Esophagus (tissue), 2 donors: ENCODE results near the gene TMTC2. TPM values are rescaled to one million over a fixed set of nuclear protein-coding genes. Genes with fewer than 3 reads are reported as not detected.

Source experiments
- H3K27ac ChIP-seq, 2 donors: one replicate each; pipeline ENCODE4 v1.5.1; 2013; ENCODE audit warnings: low read depth in 2 of 2, mild to moderate bottlenecking in 2 of 2, inconsistent platforms in 1 of 2, low read length in 1 of 2, moderate library complexity in 1 of 2
- H3K27me3 ChIP-seq, 2 donors: one replicate each; pipeline ENCODE4 v1.6.1; 2013; ENCODE audit warnings: low read length in 2 of 2, control low read depth in 1 of 2, mild to moderate bottlenecking in 1 of 2; ENCODE audit not compliant: insufficient read depth in 2 of 2, control insufficient read depth in 1 of 2
- H3K36me3 ChIP-seq, 2 donors: one replicate each; pipeline ENCODE4 v1.6.1; 2013; ENCODE audit warnings: low read length in 1 of 2; ENCODE audit not compliant: control insufficient read depth in 2 of 2, insufficient read depth in 2 of 2
- H3K4me1 ChIP-seq, 2 donors: one replicate each; pipeline ENCODE4 v1.6.1; 2013; ENCODE audit warnings: low read length in 1 of 2; ENCODE audit not compliant: control insufficient read depth in 2 of 2, insufficient read depth in 2 of 2
- H3K4me3 ChIP-seq, 2 donors: one replicate each; pipeline ENCODE4 v1.5.1; 2013; ENCODE audit warnings: low read length in 2 of 2, mild to moderate bottlenecking in 2 of 2, low read depth in 1 of 2, moderate library complexity in 1 of 2
- H3K9me3 ChIP-seq, 2 donors: one replicate each; pipeline ENCODE4 v1.6.1; 2013; ENCODE audit warnings: mild to moderate bottlenecking in 2 of 2, low read depth in 1 of 2, low read length in 1 of 2, moderate library complexity in 1 of 2; ENCODE audit not compliant: control insufficient read depth in 2 of 2, insufficient read depth in 1 of 2
- WGBS, 2 donors: extraction: QIAGEN DNeasy Blood & Tissue Kit; methylation state at CpG; one replicate each; pipeline ENCODE4 v1.1.7; 2013; 5-methylcytosine and 5-hydroxymethylcytosine counted together
- polyA plus RNA-seq, 2 donors: library from polyadenylated mRNA; stranded (reverse); fragments of 200-250 nt; gene quantifications; one replicate each; pipeline ENCODE4 v1.2.3, GENCODE V29; 2013
- donor health status: healthy with polysubstance abuse.
- donor health status: Bipolar disorder and iron deficiency.

The TMTC2 gene
- 10 to 100 TPM in 1 of 2 donors, 1 to 10 TPM in 1; 7.4 to 10.5 TPM for polyA plus RNA-seq

- Histone ChIP-seq H3K27me3 (no peaks in the 10 kb centered on the region), H3K36me3 (no peaks in the 10 kb centered on the region), H3K27ac (peak within 1 kb of the TSS; percentile 96 to 99), H3K4me3 (peak within 1 kb of the TSS; percentile 79 to 86), H3K4me1 (no peaks in the 10 kb centered on the region), H3K9me3 (no peaks in the 10 kb centered on the region)
- 1% methylated on average over 39 of the region's 39 CpGs for WGBS, 2 donors
Observed at GRCh38 chr12:82686168-82687020, at the start of gene TMTC2. Gene TMTC2 (plus strand): TSS chr12:82686906.

DNA sequence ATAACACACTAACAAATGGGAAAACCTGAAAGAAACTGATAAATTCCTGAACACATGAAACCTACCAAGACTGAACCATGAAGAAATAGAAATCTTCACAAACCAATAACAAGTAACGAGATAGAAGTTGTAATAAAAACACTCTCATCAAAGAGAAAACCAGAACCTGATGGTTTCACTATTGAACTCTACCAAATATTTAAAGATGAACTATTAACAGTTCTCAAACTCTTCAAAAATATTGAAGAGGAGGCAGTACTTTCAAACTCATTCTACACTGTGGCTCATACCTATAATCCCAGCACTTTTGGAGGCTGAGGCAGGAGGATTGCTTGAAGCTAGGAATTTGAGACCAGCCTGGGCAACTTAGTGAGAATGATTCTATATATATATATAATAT lies 48.4 kb upstream of the TMTC2 start:
- no peak overlapping the region for H3K27ac ChIP-seq
- peaks cover 0 to 2% of the 10 kb centered on the region in 2 donors for H3K9me3 ChIP-seq
- 93 to 95% methylated on average over 1 of the region's 1 CpG for WGBS, 2 donors
- H3K36me3 ChIP-seq: no peaks in the 10 kb centered on the region
- H3K27me3 ChIP-seq: no peaks in the 10 kb centered on the region
- H3K4me3 ChIP-seq: no peak overlapping the region
- no peaks in the 10 kb centered on the region for H3K4me1 ChIP-seq

- no peak overlapping the region for H3K27ac ChIP-seq
- 73 to 77% methylated on average over 2 of the region's 2 CpGs for WGBS, 2 donors
- no peak overlapping the region for H3K4me3 ChIP-seq
- no peaks in the 10 kb centered on the region for H3K4me1 ChIP-seq
- H3K36me3 ChIP-seq: no peaks in the 10 kb centered on the region
- no peaks in the 10 kb centered on the region for H3K27me3 ChIP-seq
- no peaks in the 10 kb centered on the region for H3K9me3 ChIP-seq
Observed at GRCh38 chr12:82644896-82645295, 41.8 kb upstream of the TMTC2 start.

- Histone ChIP-seq H3K27me3 (no peaks in the 10 kb centered on the region), H3K9me3 (no peaks in the 10 kb centered on the region), H3K4me3 (no peak overlapping the region), H3K4me1 (no peaks in the 10 kb centered on the region), H3K36me3 (no peaks in the 10 kb centered on the region), H3K27ac (peak overlapping the region in 1 of 2 donors; percentile 18)
Observed at GRCh38 chr12:82645414-82645813, 41.3 kb upstream of the TMTC2 start.

DNA sequence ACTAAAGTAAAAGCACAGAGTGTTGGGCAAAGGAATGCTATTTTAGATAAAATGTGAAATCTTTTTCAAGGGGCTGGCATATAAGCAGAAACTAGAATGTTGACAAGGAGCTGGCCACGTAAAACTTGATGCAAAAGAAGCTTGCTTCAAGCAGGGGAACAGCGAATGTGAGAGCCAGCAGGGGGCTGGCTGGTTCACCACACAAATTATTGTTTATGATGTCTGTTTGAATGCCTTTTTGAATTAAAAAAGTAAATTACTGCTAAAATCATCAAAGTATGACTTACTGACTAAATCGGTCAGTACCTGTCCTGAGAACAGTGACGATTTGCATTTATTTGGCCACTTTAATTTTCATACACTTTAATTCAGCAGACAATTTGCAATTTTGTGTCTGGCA lies 38.9 kb upstream of the TMTC2 start:
- no peaks in the 10 kb centered on the region for H3K27me3 ChIP-seq
- no peaks in the 10 kb centered on the region for H3K36me3 ChIP-seq
- H3K27ac ChIP-seq: no peak overlapping the region
- no peak overlapping the region for H3K4me3 ChIP-seq
- H3K4me1 ChIP-seq: no peaks in the 10 kb centered on the region
- H3K9me3 ChIP-seq: no peaks in the 10 kb centered on the region
- WGBS, 2 donors: 90 to 91% methylated on average over 4 of the region's 4 CpGs

- Histone ChIP-seq H3K36me3 (no peaks in the 10 kb centered on the region), H3K27ac (no peak overlapping the region), H3K4me1 (no peaks in the 10 kb centered on the region), H3K4me3 (no peak overlapping the region), H3K9me3 (no peaks in the 10 kb centered on the region), H3K27me3 (no peaks in the 10 kb centered on the region)
- 87 to 88% methylated on average over 5 of the region's 5 CpGs for WGBS, 2 donors
Observed at GRCh38 chr12:82648259-82648909, 38.3 kb upstream of the TMTC2 start.

- H3K9me3 ChIP-seq: no peaks in the 10 kb centered on the region
- H3K27me3 ChIP-seq: no peaks in the 10 kb centered on the region
- peak overlapping the region; percentile 54 to 80 for H3K27ac ChIP-seq
- no peaks in the 10 kb centered on the region for H3K36me3 ChIP-seq
- no peaks in the 10 kb centered on the region for H3K4me1 ChIP-seq
- WGBS, 2 donors: 31 to 50% methylated on average over 3 of the region's 3 CpGs
- no peak overlapping the region for H3K4me3 ChIP-seq
Observed at GRCh38 chr12:82650627-82651337, 35.9 kb upstream of the TMTC2 start.

DNA sequence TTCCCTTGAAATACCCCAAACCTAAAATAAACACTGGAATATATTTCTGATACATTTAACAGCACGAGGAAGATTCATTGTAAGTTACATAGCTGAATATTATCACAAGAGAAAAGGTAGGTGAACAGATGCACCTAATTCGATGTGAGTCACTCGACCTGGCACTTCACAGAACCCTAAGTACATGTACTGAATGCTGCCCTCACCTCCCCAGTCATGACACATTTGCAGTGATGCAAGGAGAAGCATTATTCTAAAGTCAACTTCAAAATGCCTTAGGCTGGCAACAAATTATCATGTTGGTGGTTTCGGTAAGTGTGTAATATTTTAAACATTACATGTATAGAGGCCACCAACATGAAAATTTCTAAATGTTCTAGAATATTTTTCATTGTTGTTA lies 35.2 kb upstream of the TMTC2 start:
- Histone ChIP-seq H3K36me3 (no peaks in the 10 kb centered on the region), H3K9me3 (no peaks in the 10 kb centered on the region), H3K27ac (no peak overlapping the region), H3K4me1 (no peaks in the 10 kb centered on the region), H3K27me3 (no peaks in the 10 kb centered on the region), H3K4me3 (no peak overlapping the region)
- WGBS, 2 donors: 47 to 58% methylated on average over 4 of the region's 4 CpGs

- H3K36me3 ChIP-seq: no peaks in the 10 kb centered on the region
- WGBS, 2 donors: 86 to 89% methylated on average over 1 of the region's 1 CpG
- H3K27ac ChIP-seq: peak overlapping the region in 1 of 2 donors; percentile 70
- H3K4me1 ChIP-seq: no peaks in the 10 kb centered on the region
- H3K9me3 ChIP-seq: no peaks in the 10 kb centered on the region
- H3K27me3 ChIP-seq: no peaks in the 10 kb centered on the region
- no peak overlapping the region for H3K4me3 ChIP-seq
Observed at GRCh38 chr12:82652071-82652470, 34.6 kb upstream of the TMTC2 start.
